PC-3 (cell line): ENCODE results near the gene SESTD1. TPM values are rescaled to one million over a fixed set of nuclear protein-coding genes. Genes with fewer than 3 reads are reported as not detected.

Experiments used
- ATAC-seq: fragments of 200-7000 bp; cut with Tn5 transposase; 2 replicates; pipeline ENCODE4 v1.9.1; 2020; ENCODE audit warnings: mild to moderate bottlenecking, moderate library complexity
- BruUV-seq: library from RNA; stranded (reverse); fragments of 400-500 nt; replicated peaks from 2 replicates; lab custom pipeline; 2021; lab: Mats Ljungman, UMichigan
- CTCF ChIA-PET: fragments of 300-600 bp; sonication (Branson Sonifier 250); formaldehyde crosslinking; loops from one replicate; lab custom pipeline; 2022; ENCODE audit warnings: antibody characterized with exemption; lab: Charles Lee
- POLR2A ChIA-PET: fragments of 300-600 bp; sonication (Branson Sonifier 250); formaldehyde crosslinking; loops from one replicate; lab custom pipeline; 2022; ENCODE audit warnings: antibody characterized with exemption; ENCODE audit not compliant: unreplicated experiment; lab: Charles Lee
- DNase-seq: peaks from one replicate; pipeline ENCODE4 v3.0.0-alpha.2; 2015
- H2AFZ ChIP-seq: fragments of 300-600 bp; sonication (generic); 2 replicates; pipeline ENCODE4 v1.6.0; 2016; ENCODE audit warnings: antibody characterized with exemption, low read length
- H3F3A ChIP-seq: fragments of 300-600 bp; sonication (generic); one replicate; pipeline ENCODE4 v1.6.0; 2017; ENCODE audit warnings: antibody characterized with exemption, low read length, control low read depth, mild to moderate bottlenecking; ENCODE audit not compliant: unreplicated experiment
- H3K27ac ChIP-seq: fragments of 300-600 bp; sonication (generic); 2 replicates; pipeline ENCODE4 v1.5.1; 2016; ENCODE audit warnings: mild to moderate bottlenecking, low read length
- H3K27me3 ChIP-seq: fragments of 300-600 bp; sonication (generic); 2 replicates; pipeline ENCODE4 v1.6.1; 2016; ENCODE audit warnings: low read length, mixed read lengths
- H3K36me3 ChIP-seq: fragments of 300-600 bp; sonication (generic); 2 replicates; pipeline ENCODE4 v1.6.1; 2016; ENCODE audit warnings: low read depth, mixed run types, low read length, mixed read lengths
- H3K4me1 ChIP-seq: fragments of 300-600 bp; sonication (generic); 2 replicates; pipeline ENCODE4 v1.5.1; 2016; ENCODE audit warnings: low read length; ENCODE audit not compliant: insufficient read depth
- H3K4me2 ChIP-seq: fragments of 300-600 bp; sonication (generic); 2 replicates; pipeline ENCODE4 v1.6.0; 2016; ENCODE audit warnings: low read length
- H3K4me3 ChIP-seq: fragments of 300-600 bp; sonication (generic); 2 replicates; pipeline ENCODE4 v1.5.1; 2016; ENCODE audit warnings: mild to moderate bottlenecking, low read length, mixed read lengths
- H3K79me2 ChIP-seq: fragments of 300-600 bp; sonication (generic); 2 replicates; pipeline ENCODE4 v1.6.1; 2017; ENCODE audit warnings: low read length, mixed read lengths
- H3K9ac ChIP-seq: fragments of 300-600 bp; sonication (generic); 2 replicates; pipeline ENCODE4 v1.6.0; 2016; ENCODE audit warnings: mild to moderate bottlenecking, low read length
- H3K9me2 ChIP-seq: fragments of 300-600 bp; sonication (generic); replicated peaks from 2 replicates; pipeline ENCODE4 v1.6.1; 2016; ENCODE audit warnings: mixed run types, low read length, mixed read lengths
- H3K9me3 ChIP-seq: fragments of 300-600 bp; sonication (generic); 2 replicates; pipeline ENCODE4 v1.6.1; 2016; ENCODE audit warnings: low read length, mixed read lengths
- H4K20me1 ChIP-seq: fragments of 300-600 bp; sonication (generic); 2 replicates; pipeline ENCODE4 v1.6.1; 2016; ENCODE audit warnings: low read length, mixed read lengths
- EZH2 ChIP-seq: fragments of 300-600 bp; sonication (generic); IDR thresholded peaks from one replicate; pipeline ENCODE4 v1.6.1; 2017; ENCODE audit warnings: antibody characterized with exemption, mild to moderate bottlenecking, low read length; ENCODE audit not compliant: unreplicated experiment
- EZH2phosphoT487 ChIP-seq: fragments of 300-600 bp; sonication (generic); IDR thresholded peaks from 2 replicates; pipeline ENCODE4 v1.6.1; 2018; ENCODE audit warnings: mild to moderate bottlenecking, antibody characterized with exemption, low read length, borderline replicate concordance
- intact Hi-C: fragments of 100-400 bp; cut with micrococcal nuclease; formaldehyde crosslinking; loops from 2 replicates; pipeline ENCODE4 v1.9.0; 2023
- total RNA-seq: library from RNA; depleted of rRNA; stranded (reverse); fragments of >200 nt; gene quantifications from 2 replicates; pipeline ENCODE4 v1.2.3, GENCODE V29; 2014
- TF ChIP-seq, protein P1 (sequence below): fragments of 300-600 bp; sonication (generic); conservative IDR thresholded peaks from 2 replicates; pipeline ENCODE4 v1.5.1; 2017; ENCODE audit warnings: antibody characterized with exemption, low read depth, mild to moderate bottlenecking, low read length

SESTD1 gene
- total RNA-seq, 1 experiment from 2014 or later, result 12.2 TPM

DNA sequence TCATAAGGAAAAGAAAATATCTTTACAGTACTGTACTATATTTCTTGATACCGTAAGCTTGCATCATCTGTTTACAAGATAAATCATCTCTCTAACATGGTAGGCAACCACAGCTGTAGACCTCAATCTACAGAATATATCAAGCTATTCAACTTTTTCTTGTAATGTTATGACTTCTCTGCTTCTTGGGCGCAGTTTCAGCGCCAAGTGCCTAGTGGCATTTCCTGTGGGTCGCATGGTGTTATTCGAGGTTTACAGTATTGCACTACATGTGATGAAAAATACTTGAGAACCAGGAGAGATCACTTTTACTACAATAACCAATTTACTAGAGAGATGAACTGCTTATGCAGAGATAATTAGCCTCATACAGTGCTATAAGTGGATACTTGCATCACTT lies 34.0 kb upstream of the SESTD1 start:
- no peaks in the 10 kb centered on the region for H4K20me1 ChIP-seq
- POLR2A ChIA-PET, result no interaction called here
- no peaks in the 10 kb centered on the region for H3K36me3 ChIP-seq
- no TSS peak for BruUV-seq
- no peak overlapping the region for H3K4me2 ChIP-seq
- H3K79me2 ChIP-seq, result no peaks in the 10 kb centered on the region
- H3K27ac ChIP-seq, result no peak overlapping the region
- H2AFZ ChIP-seq, result no peak overlapping the region
- H3K9ac ChIP-seq, result no peak overlapping the region
- ATAC-seq (no peak), DNase-seq (no peak)
- intact Hi-C loops, result no loop called here
- H3K27me3 ChIP-seq, result no peaks in the 10 kb centered on the region
- H3F3A ChIP-seq, result no peaks in the 10 kb centered on the region
- H3K4me3 ChIP-seq, result no peak overlapping the region
- H3K4me1 ChIP-seq, result no peaks in the 10 kb centered on the region
- H3K9me3 ChIP-seq, result no peaks in the 10 kb centered on the region
- H3K9me2 ChIP-seq, result no peaks in the 10 kb centered on the region
- CTCF ChIA-PET, result no interaction called here
- no peak for TF ChIP-seq EZH2phosphoT487
- no peak for TF ChIP-seq EZH2
- TF ChIP-seq, protein P1, sequence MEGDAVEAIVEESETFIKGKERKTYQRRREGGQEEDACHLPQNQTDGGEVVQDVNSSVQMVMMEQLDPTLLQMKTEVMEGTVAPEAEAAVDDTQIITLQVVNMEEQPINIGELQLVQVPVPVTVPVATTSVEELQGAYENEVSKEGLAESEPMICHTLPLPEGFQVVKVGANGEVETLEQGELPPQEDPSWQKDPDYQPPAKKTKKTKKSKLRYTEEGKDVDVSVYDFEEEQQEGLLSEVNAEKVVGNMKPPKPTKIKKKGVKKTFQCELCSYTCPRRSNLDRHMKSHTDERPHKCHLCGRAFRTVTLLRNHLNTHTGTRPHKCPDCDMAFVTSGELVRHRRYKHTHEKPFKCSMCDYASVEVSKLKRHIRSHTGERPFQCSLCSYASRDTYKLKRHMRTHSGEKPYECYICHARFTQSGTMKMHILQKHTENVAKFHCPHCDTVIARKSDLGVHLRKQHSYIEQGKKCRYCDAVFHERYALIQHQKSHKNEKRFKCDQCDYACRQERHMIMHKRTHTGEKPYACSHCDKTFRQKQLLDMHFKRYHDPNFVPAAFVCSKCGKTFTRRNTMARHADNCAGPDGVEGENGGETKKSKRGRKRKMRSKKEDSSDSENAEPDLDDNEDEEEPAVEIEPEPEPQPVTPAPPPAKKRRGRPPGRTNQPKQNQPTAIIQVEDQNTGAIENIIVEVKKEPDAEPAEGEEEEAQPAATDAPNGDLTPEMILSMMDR, result no peak

DNA sequence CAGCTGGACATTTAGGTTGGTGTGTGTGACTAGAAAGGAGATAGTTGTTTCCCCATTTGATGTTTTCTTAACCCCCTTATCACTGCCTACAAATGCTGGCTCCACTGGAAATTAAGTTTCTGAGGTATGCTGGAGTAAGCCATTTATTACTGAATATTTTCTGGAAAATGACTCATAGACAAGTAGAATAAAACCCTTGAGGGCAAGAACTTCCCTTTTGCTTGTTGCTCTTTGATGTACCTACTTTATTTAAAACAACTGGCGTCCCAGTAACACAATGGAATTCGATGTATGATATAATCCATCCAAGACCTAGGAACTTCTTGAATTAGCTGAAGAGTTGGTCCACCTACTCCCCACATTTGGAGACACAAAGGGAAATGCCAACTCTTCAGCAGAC lies 33.3 kb upstream of the SESTD1 start:
- Histone ChIP-seq H3K9me3 (no peaks in the 10 kb centered on the region), H3K27ac (no peak overlapping the region), H3K9me2 (no peaks in the 10 kb centered on the region), H3F3A (no peaks in the 10 kb centered on the region), H3K36me3 (no peaks in the 10 kb centered on the region), H2AFZ (no peak overlapping the region), H3K4me2 (no peak overlapping the region), H3K4me1 (no peaks in the 10 kb centered on the region), H3K27me3 (no peaks in the 10 kb centered on the region), H3K79me2 (no peaks in the 10 kb centered on the region), H3K4me3 (no peak overlapping the region), H4K20me1 (no peaks in the 10 kb centered on the region), H3K9ac (no peak overlapping the region)
- TF ChIP-seq, protein P1, result no peak
- TF ChIP-seq EZH2 (no peak), EZH2phosphoT487 (no peak)
- ChIA-PET CTCF (no interaction called here), POLR2A (no interaction called here)
- intact Hi-C loops, result no loop called here
- peak; percentile 39 for DNase-seq
- BruUV-seq, result no TSS peak
- no peak for ATAC-seq

DNA sequence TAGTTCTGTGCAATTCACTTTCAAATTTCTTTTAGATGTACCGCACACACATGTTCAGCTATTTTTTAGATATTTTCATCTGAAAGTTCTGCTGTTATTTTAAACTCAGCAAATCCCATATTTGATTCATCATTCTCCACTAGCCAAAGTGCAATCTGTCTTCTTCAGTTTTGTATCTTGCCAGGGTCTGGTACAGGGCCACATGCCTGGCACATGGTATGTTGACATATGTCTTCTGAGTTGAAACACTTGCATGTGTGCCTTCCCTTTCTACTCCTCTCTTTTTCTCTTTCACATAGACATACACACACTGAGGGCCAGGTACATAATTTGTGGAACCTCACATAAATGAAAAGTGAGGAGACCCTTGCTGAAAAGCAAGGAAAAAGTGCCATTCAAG lies 25.7 kb upstream of the SESTD1 start:
- H3K79me2 ChIP-seq, result no peaks in the 10 kb centered on the region
- H2AFZ ChIP-seq, result no peak overlapping the region
- H3K36me3 ChIP-seq, result no peaks in the 10 kb centered on the region
- H3F3A ChIP-seq, result no peaks in the 10 kb centered on the region
- H3K27ac ChIP-seq, result no peak overlapping the region
- no peaks in the 10 kb centered on the region for H3K4me1 ChIP-seq
- ChIA-PET POLR2A (no interaction called here), CTCF (no interaction called here)
- intact Hi-C loops, result no loop called here
- no peak overlapping the region for H3K4me3 ChIP-seq
- no peaks in the 10 kb centered on the region for H3K9me2 ChIP-seq
- H3K9ac ChIP-seq, result no peak overlapping the region
- ATAC-seq (no peak), DNase-seq (no peak)
- no TSS peak for BruUV-seq
- H3K27me3 ChIP-seq, result no peaks in the 10 kb centered on the region
- TF ChIP-seq, protein P1, result no peak
- TF ChIP-seq EZH2phosphoT487 (no peak), EZH2 (no peak)
- H3K4me2 ChIP-seq, result no peak overlapping the region
- H3K9me3 ChIP-seq, result no peaks in the 10 kb centered on the region
- no peaks in the 10 kb centered on the region for H4K20me1 ChIP-seq
